Transverse colon (tissue), 4 donors: ENCODE results near the gene IL17B. TPM values are rescaled to one million over a fixed set of nuclear protein-coding genes. Genes with fewer than 3 reads are reported as not detected.

Experiments
- DNase-seq: peaks from one replicate; pipeline ENCODE4 v3.0.0-alpha.2; 2019
- H3K27ac ChIP-seq, 4 donors: fragments of 200-600 bp; sonication (generic); 2 replicates each; pipeline ENCODE4 v1.5.1; 2016 to 2018; ENCODE audit warnings: inconsistent platforms in 4 of 4
- H3K27me3 ChIP-seq: fragments of 200-600 bp; sonication (generic); 2 replicates; pipeline ENCODE4 v1.5.1; 2017; ENCODE audit warnings: inconsistent platforms
- H3K36me3 ChIP-seq, 4 donors: fragments of 200-600 bp; sonication (generic); 2 replicates each; pipeline ENCODE4 v1.5.1; 2017 to 2019; ENCODE audit warnings: inconsistent platforms in 4 of 4
- H3K4me1 ChIP-seq, 4 donors: fragments of 200-600 bp; sonication (generic); 2 replicates each; pipeline ENCODE4 v1.5.1; 2017 to 2020; ENCODE audit warnings: inconsistent platforms in 4 of 4
- H3K4me3 ChIP-seq, 4 donors: fragments of 200-600 bp; sonication (generic); 1 replicate in 1 of 4; 2 replicates in 3 of 4; pipeline versions ENCODE4 v1.5.1 to v1.6.1; 2017 to 2019; ENCODE audit warnings: inconsistent platforms in 4 of 4
- H3K9me3 ChIP-seq, 2 donors: fragments of 200-600 bp; sonication (generic); 2 replicates each; pipeline ENCODE4 v1.5.1; 2017 to 2019; ENCODE audit warnings: inconsistent platforms in 2 of 2
- CTCF ChIP-seq, 5 experiments: fragments of 200-600 bp in 3 of 5; fragments of 450-650 bp in 2 of 5; sonication (generic) in 3 of 5; IDR thresholded peaks; 1 replicate in 2 of 5; 2 replicates in 3 of 5; pipeline ENCODE4 v1.5.1; 2016 to 2017; ENCODE audit warnings: antibody characterized with exemption in 5 of 5, inconsistent platforms in 3 of 5, mild to moderate bottlenecking in 2 of 5, moderate library complexity in 1 of 5
- EP300 ChIP-seq: sonication (generic); formaldehyde crosslinking; IDR thresholded peaks from one replicate; pipeline ENCODE4 v1.6.1; 2017; ENCODE audit warnings: antibody characterized with exemption, low read depth
- POLR2A ChIP-seq: fragments of 450-650 bp; IDR thresholded peaks from one replicate; pipeline ENCODE4 v1.6.1; 2016; ENCODE audit warnings: antibody characterized with exemption, mild to moderate bottlenecking, moderate library complexity
- POLR2AphosphoS5 ChIP-seq, 3 donors: sonication (generic); formaldehyde crosslinking; IDR thresholded peaks; one replicate each; pipeline ENCODE4 v1.6.1; 2016; ENCODE audit warnings: antibody characterized with exemption in 3 of 3
- WGBS, 2 donors: methylation state at CpG; one replicate each; pipeline ENCODE4 v1.1.5; 2018; ENCODE audit warnings: low coverage in 1 of 2; 5-methylcytosine and 5-hydroxymethylcytosine counted together
- in situ Hi-C, 4 donors: fragments of 200-750 bp; cut with MboI; loops; one replicate each; pipeline versions ENCODE4 v1.15.0 to v1.15.1; 2017; ENCODE audit warnings: low sequenced_read_pairs in 3 of 4, low pct_ligation_motif_present in 1 of 4, low pct_unique_long_range_greater_than_20kb in 1 of 4
- intact Hi-C: fragments of 100-400 bp; cut with DNase I; formaldehyde crosslinking; loops from one replicate; pipeline ENCODE4 v1.15.1; 2023; ENCODE audit warnings: low total_unique reads
- total RNA-seq, 4 donors: library from RNA; depleted of rRNA; stranded (reverse); fragments of >200 nt; gene quantifications; one replicate each; pipeline ENCODE4 v1.1.0, GENCODE V29; 2016

Gene IL17B
- total RNA-seq, 4 donors from 2014 or later: not detected

GRCh38 chr5:149407323-149408251 lies 28.5 kb upstream of the IL17B start:
- intact Hi-C loops: no loop called here

GRCh38 chr5:149406979-149407306 lies 27.9 kb upstream of the IL17B start:
- Histone ChIP-seq H3K4me1 (peaks cover 0 to 22% (median 14%) of the 10 kb centered on the region in 4 donors), H3K27me3 (no peaks in the 10 kb centered on the region), H3K36me3 (peaks cover 0 to 22% (median 0%) of the 10 kb centered on the region in 4 donors), H3K27ac (peak overlapping the region; percentile 82 to 97 (median 93)), H3K9me3 (no peaks in the 10 kb centered on the region), H3K4me3 (peak overlapping the region; percentile 43 to 53 (median 50))
- TF ChIP-seq CTCF (IDR thresholded peaks at IDR 0.05) (no peak), EP300 (no peak), POLR2AphosphoS5 (IDR thresholded peaks at IDR 0.05) (peak in 1 of 3 donors; percentile 6), POLR2A (peak; percentile 48)
- in situ Hi-C loops: no loop called here
- WGBS, 2 donors: 62% methylated on average over 4 of the region's 4 CpGs; no CpG with 5 or more reads in 1 of the 2 donors
- DNase-seq: no peak
- intact Hi-C loops: no loop called here

More at GRCh38 chr5:149407323-149408251, 28.5 kb upstream of the IL17B start:
- H3K4me1 ChIP-seq: peaks cover 0 to 22% (median 14%) of the 10 kb centered on the region in 4 donors
- WGBS, 2 donors: 60 to 64% methylated on average over 1 to 11 of the region's 11 CpGs
- no peak for TF ChIP-seq POLR2A
- TF ChIP-seq CTCF (IDR thresholded peaks at IDR 0.05): no peak
- no peak for TF ChIP-seq POLR2AphosphoS5 (IDR thresholded peaks at IDR 0.05)
- TF ChIP-seq EP300: no peak
- peaks cover 0 to 26% (median 0%) of the 10 kb centered on the region in 4 donors for H3K36me3 ChIP-seq
- H3K27ac ChIP-seq: peak overlapping the region; percentile 82 to 97 (median 93)
- peak overlapping the region; percentile 43 to 53 (median 50) for H3K4me3 ChIP-seq
- in situ Hi-C loops: no loop called here
- H3K27me3 ChIP-seq: no peaks in the 10 kb centered on the region
- no peaks in the 10 kb centered on the region for H3K9me3 ChIP-seq
- DNase-seq: no peak

- intact Hi-C loops: no loop called here
- TF ChIP-seq POLR2AphosphoS5 (IDR thresholded peaks at IDR 0.05) (peak; percentile 87 to 94 (median 94)), CTCF (IDR thresholded peaks at IDR 0.05) (no peak), POLR2A (peak; percentile 90)
- peak overlapping the region; percentile 43 to 53 (median 50) for H3K4me3 ChIP-seq
Measured at GRCh38 chr5:149406203-149406978, 27.3 kb upstream of the IL17B start.

More at GRCh38 chr5:149406203-149406978, 27.3 kb upstream of the IL17B start:
- peaks cover 0 to 22% (median 0%) of the 10 kb centered on the region in 4 donors for H3K36me3 ChIP-seq
- no peaks in the 10 kb centered on the region for H3K27me3 ChIP-seq
- H3K27ac ChIP-seq: peak overlapping the region; percentile 82 to 97 (median 93)
- 55% methylated on average over 9 of the region's 9 CpGs; no CpG with 5 or more reads in 1 of the 2 donors for WGBS, 2 donors
- DNase-seq: peak; percentile 70
- in situ Hi-C loops: no loop called here
- peaks cover 0 to 22% (median 14%) of the 10 kb centered on the region in 4 donors for H3K4me1 ChIP-seq
- no peaks in the 10 kb centered on the region for H3K9me3 ChIP-seq
